Thyroid gland (tissue), 4 donors: ENCODE results near the gene PLCB4. TPM values are rescaled to one million over a fixed set of nuclear protein-coding genes. Genes with fewer than 3 reads are reported as not detected.

ENCODE experiments used
- DNase-seq, 2 donors: peaks; one replicate each; pipeline ENCODE4 v3.0.0-alpha.2; 2019
- H3K27ac ChIP-seq, 3 donors: fragments of 200-600 bp; sonication (generic); 1 replicate in 2 of 3; 2 replicates in 1 of 3; pipeline ENCODE4 v1.5.1; 2016 to 2019; ENCODE audit warnings: mild to moderate bottlenecking in 1 of 3, moderate library complexity in 1 of 3
- H3K27me3 ChIP-seq: fragments of 200-600 bp; sonication (generic); one replicate; pipeline ENCODE4 v1.5.1; 2019
- H3K36me3 ChIP-seq, 2 donors: fragments of 200-600 bp; sonication (generic); one replicate each; pipeline ENCODE4 v1.5.1; 2016 to 2019
- H3K4me1 ChIP-seq, 2 donors: fragments of 200-600 bp; sonication (generic); one replicate each; pipeline ENCODE4 v1.5.1; 2017 to 2019
- H3K4me3 ChIP-seq, 3 donors: fragments of 200-600 bp; sonication (generic); replicated peaks in 1 of 3; 1 replicate in 2 of 3; 2 replicates in 1 of 3; pipeline ENCODE4 v1.5.1; 2016; ENCODE audit warnings: mild to moderate bottlenecking in 1 of 3
- H3K9me3 ChIP-seq: fragments of 200-600 bp; sonication (generic); one replicate; pipeline ENCODE4 v1.5.1; 2017
- POLR2A ChIP-seq, 2 donors: fragments of 450-650 bp; IDR thresholded peaks; one replicate each; pipeline ENCODE4 v1.6.1; 2017; ENCODE audit warnings: antibody characterized with exemption in 2 of 2, mild to moderate bottlenecking in 2 of 2, moderate library complexity in 1 of 2
- WGBS, 2 donors: methylation state at CpG; one replicate each; pipeline ENCODE4 v1.1.5; 2017; 5-methylcytosine and 5-hydroxymethylcytosine counted together
- intact Hi-C: fragments of 100-400 bp; cut with DNase I; formaldehyde crosslinking; loops from one replicate; pipeline ENCODE4 v1.15.1; 2023
- total RNA-seq, 4 donors: library from RNA; depleted of rRNA; stranded (reverse); fragments of >200 nt; gene quantifications; one replicate each; pipeline ENCODE4 v1.2.3, GENCODE V29; 2016
- TF ChIP-seq, protein P1 (sequence below), 6 experiments: fragments of 200-600 bp in 3 of 6; fragments of 450-650 bp in 3 of 6; sonication (generic) in 3 of 6; IDR thresholded peaks; one replicate each; pipeline ENCODE4 v1.5.1; 2016 to 2019; ENCODE audit warnings: antibody characterized with exemption in 6 of 6, mild to moderate bottlenecking in 2 of 6, inconsistent platforms in 1 of 6, moderate library complexity in 1 of 6

Gene PLCB4
- total RNA-seq, 4 donors from 2014 or later, result 50.9 to 77.9 (median 67.9) TPM

DNA sequence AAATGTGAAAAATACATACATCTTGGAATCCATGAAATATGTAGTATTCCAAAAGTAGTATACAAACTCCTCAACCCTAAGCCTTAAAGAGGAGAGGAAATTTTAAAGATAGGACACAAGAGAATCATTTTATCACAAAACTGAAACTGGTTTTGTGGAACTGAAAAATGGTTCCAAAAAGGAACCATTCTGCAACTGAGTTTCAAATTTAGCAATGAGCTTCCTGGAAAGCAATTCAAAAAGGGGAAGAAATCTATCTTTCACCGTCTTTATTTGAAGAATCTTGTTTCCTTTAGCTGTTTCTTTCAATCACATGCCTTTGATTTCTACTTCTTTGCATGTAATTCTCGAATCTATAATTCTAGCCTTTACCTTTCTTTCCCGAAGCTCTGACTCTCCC, 413.3 kb downstream of the PLCB4 start:
- no peak for DNase-seq
- Histone ChIP-seq H3K27me3 (no peaks in the 10 kb centered on the region), H3K4me3 (no peak overlapping the region), H3K4me1 (no peaks in the 10 kb centered on the region), H3K36me3 (no peaks in the 10 kb centered on the region), H3K9me3 (no peaks in the 10 kb centered on the region), H3K27ac (no peak overlapping the region)
- 87 to 88% methylated on average over 3 of the region's 3 CpGs for WGBS, 2 donors
- TF ChIP-seq, protein P1, sequence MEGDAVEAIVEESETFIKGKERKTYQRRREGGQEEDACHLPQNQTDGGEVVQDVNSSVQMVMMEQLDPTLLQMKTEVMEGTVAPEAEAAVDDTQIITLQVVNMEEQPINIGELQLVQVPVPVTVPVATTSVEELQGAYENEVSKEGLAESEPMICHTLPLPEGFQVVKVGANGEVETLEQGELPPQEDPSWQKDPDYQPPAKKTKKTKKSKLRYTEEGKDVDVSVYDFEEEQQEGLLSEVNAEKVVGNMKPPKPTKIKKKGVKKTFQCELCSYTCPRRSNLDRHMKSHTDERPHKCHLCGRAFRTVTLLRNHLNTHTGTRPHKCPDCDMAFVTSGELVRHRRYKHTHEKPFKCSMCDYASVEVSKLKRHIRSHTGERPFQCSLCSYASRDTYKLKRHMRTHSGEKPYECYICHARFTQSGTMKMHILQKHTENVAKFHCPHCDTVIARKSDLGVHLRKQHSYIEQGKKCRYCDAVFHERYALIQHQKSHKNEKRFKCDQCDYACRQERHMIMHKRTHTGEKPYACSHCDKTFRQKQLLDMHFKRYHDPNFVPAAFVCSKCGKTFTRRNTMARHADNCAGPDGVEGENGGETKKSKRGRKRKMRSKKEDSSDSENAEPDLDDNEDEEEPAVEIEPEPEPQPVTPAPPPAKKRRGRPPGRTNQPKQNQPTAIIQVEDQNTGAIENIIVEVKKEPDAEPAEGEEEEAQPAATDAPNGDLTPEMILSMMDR (IDR thresholded peaks at IDR 0.05), result no peak
- no peak for TF ChIP-seq POLR2A (IDR thresholded peaks at IDR 0.05)
- intact Hi-C loops, result no loop called here

DNA sequence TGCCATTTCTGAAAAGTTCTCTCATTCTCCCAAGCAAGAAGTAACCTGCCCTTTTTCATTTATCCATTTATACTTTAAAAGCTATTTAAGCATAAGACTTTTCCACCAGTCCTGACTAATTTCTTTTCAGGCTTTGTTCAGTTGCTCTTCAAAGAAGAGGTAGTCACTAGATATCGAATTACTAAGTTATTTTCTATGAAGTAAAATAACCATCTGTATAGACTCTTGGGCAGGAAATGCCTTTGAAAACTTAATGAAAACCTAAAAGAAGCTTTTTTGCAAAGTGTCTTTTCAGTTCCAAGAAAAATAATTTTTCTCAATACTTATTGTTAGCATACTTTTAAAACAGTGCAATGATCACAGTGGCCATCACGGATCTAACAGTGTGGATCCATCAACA, 414.2 kb downstream of the PLCB4 start:
- intact Hi-C loops, result no loop called here
- TF ChIP-seq POLR2A (IDR thresholded peaks at IDR 0.05), result no peak
- TF ChIP-seq, protein P1 (IDR thresholded peaks at IDR 0.05), result no peak
- WGBS, 2 donors, result 65 to 79% methylated on average over 2 of the region's 2 CpGs

DNA sequence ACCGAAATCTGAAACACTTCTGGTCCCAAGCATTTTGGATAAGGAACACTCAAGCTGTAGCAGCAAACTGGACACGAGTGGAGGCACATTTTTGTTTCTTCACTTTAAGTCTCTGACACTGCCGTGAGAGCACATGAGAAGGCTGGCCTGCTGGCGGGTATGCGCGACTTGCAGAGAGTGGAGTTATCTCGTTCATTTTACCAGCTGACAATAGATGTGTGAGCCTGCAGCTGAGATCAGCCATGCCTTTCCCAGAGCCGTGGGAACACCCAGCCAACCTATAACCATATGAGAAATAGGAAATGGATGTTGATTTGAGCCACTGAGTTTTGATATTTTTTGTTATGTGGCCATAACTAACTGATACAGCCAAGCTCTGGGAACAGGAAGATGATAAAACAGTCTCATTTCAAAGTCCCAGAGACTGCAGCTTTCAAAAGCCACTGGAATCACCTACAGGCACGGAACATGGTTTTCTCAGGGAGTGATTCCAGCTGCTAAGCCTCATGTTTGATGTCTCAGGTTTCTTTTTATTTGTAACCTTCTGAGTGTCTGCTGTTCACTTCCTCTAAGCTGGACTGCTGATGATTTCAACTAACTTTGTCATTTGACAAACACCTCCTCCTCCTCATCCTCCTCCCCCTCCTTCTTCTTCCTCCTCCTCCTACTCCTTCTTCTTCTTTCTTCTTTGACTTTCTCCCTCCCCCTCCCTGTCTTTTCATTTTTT, 416.9 kb downstream of the PLCB4 start:
- TF ChIP-seq, protein P1 (IDR thresholded peaks at IDR 0.05), result no peak
- no peak for TF ChIP-seq POLR2A (IDR thresholded peaks at IDR 0.05)
- Histone ChIP-seq H3K9me3 (no peaks in the 10 kb centered on the region), H3K4me3 (no peak overlapping the region), H3K27me3 (no peaks in the 10 kb centered on the region), H3K4me1 (no peaks in the 10 kb centered on the region), H3K27ac (no peak overlapping the region), H3K36me3 (no peaks in the 10 kb centered on the region)
- intact Hi-C loops, result no loop called here
- DNase-seq, result no peak
- WGBS, 2 donors, result 78 to 83% methylated on average over 9 of the region's 9 CpGs

More for the DNA sequence above, 414.2 kb downstream of the PLCB4 start:
- Histone ChIP-seq H3K36me3 (no peaks in the 10 kb centered on the region), H3K9me3 (no peaks in the 10 kb centered on the region), H3K27ac (no peak overlapping the region), H3K27me3 (no peaks in the 10 kb centered on the region), H3K4me3 (no peak overlapping the region), H3K4me1 (no peaks in the 10 kb centered on the region)
- DNase-seq, result no peak

DNA sequence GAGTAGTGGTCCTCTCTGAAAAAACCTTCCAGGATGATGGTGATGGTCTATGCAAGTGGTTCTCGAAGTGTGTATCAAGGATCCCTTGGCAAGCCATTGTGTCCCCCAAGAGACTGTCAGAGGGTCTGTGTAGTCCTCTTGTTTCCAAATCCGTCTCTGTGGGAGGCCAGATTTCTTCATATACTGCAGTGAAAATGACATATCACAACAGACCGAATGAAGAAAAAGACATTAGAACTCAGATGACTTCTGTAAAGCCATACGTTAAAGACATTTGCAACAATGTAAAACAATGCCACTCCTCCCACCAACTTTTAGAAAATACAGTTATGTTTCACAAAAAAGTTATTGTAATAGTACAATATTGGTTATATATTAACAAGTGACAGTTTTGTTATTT, 418.3 kb downstream of the PLCB4 start:
- intact Hi-C loops, result no loop called here
- no peaks in the 10 kb centered on the region for H3K27me3 ChIP-seq
- no peaks in the 10 kb centered on the region for H3K36me3 ChIP-seq
- 85 to 89% methylated on average over 4 of the region's 4 CpGs for WGBS, 2 donors
- TF ChIP-seq POLR2A (IDR thresholded peaks at IDR 0.05), result no peak
- TF ChIP-seq, protein P1 (IDR thresholded peaks at IDR 0.05), result no peak
- H3K27ac ChIP-seq, result no peak overlapping the region
- no peak overlapping the region for H3K4me3 ChIP-seq
- H3K4me1 ChIP-seq, result no peaks in the 10 kb centered on the region
- no peak for DNase-seq
- no peaks in the 10 kb centered on the region for H3K9me3 ChIP-seq

DNA sequence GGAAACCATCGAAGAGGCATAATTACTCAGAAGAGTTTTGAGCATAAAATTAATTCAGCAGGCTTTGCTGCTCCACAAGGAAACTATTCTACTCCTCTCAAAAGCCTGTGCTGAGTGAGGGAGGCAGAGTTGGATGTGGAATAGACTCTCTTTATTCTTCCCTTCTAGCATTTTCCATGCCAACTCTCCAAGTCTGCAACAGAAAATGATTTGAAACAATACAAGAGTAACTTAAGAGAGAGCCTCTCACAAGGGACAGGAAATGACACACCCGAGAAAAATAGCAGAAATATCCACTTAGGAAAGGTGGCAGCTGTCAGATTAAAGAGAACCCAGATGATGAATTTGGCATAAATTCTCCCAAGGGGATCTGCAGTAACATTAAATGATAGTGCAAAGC, 419.2 kb downstream of the PLCB4 start:
- DNase-seq, result no peak
- 63 to 73% methylated on average over 2 of the region's 2 CpGs for WGBS, 2 donors
- Histone ChIP-seq H3K4me1 (no peaks in the 10 kb centered on the region), H3K4me3 (no peak overlapping the region), H3K9me3 (no peaks in the 10 kb centered on the region), H3K27me3 (no peaks in the 10 kb centered on the region), H3K36me3 (no peaks in the 10 kb centered on the region), H3K27ac (no peak overlapping the region)
- TF ChIP-seq, protein P1 (IDR thresholded peaks at IDR 0.05), result no peak
- TF ChIP-seq POLR2A (IDR thresholded peaks at IDR 0.05), result no peak
- intact Hi-C loops, result no loop called here
